GM12873 (cell line): Measurements from ENCODE around the gene ODC1.

Source experiments
- TF ChIP-seq, protein P1 (sequence below): IDR thresholded peaks from 2 replicates; pipeline ENCODE4 v1.5.1; 2012; ENCODE audit warnings: low read depth, mild to moderate bottlenecking, moderate library complexity, low read length, control low read depth; ENCODE audit not compliant: insufficient read depth; ENCODE audit errors: missing control alignments

ODC1 gene

DNA sequence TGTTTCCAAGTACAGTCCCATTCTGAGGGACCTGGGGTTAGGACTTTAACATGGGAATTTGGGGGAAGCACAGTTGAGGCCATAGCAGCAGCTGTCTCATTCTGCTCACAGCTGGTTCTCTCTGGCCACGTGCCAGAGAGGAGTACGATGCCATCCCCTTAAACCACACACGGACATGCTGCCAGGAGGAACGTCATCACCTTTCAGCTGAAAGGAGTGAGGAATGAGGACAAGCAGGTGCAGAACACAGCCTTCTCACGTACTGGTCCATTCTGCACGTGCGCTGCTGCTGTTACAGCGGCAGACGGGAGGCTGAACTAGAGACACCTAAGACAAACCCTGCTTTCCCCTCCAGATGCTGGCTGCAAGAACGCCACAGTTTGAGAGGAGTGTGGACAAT, 33.5 kb downstream of the ODC1 start:
- TF ChIP-seq, protein P1, sequence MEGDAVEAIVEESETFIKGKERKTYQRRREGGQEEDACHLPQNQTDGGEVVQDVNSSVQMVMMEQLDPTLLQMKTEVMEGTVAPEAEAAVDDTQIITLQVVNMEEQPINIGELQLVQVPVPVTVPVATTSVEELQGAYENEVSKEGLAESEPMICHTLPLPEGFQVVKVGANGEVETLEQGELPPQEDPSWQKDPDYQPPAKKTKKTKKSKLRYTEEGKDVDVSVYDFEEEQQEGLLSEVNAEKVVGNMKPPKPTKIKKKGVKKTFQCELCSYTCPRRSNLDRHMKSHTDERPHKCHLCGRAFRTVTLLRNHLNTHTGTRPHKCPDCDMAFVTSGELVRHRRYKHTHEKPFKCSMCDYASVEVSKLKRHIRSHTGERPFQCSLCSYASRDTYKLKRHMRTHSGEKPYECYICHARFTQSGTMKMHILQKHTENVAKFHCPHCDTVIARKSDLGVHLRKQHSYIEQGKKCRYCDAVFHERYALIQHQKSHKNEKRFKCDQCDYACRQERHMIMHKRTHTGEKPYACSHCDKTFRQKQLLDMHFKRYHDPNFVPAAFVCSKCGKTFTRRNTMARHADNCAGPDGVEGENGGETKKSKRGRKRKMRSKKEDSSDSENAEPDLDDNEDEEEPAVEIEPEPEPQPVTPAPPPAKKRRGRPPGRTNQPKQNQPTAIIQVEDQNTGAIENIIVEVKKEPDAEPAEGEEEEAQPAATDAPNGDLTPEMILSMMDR, result no peak

DNA sequence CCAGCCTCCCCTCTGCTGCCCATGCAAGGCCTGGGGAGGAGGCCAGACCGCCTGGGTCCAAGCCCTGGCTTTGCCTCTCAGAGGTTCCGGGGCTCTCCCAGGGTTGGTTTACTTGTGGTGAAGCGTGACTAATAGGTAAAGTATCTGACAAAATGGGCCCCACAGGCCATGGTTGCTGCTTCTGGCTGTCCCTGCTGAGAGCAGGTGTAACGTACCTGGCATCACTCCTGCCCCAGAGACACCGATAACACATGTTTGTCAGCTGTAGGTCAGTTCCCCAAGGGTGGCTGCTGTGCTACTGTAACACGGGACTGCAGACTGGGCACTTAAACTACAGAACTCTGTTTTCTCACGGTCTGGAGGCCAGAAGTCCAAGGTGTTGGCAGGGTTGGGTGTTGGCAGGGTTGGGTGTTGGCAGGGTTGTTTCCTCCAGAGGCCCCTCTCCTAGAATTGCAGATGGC, 34.1 kb downstream of the ODC1 start:
- TF ChIP-seq, protein P1, result no peak

DNA sequence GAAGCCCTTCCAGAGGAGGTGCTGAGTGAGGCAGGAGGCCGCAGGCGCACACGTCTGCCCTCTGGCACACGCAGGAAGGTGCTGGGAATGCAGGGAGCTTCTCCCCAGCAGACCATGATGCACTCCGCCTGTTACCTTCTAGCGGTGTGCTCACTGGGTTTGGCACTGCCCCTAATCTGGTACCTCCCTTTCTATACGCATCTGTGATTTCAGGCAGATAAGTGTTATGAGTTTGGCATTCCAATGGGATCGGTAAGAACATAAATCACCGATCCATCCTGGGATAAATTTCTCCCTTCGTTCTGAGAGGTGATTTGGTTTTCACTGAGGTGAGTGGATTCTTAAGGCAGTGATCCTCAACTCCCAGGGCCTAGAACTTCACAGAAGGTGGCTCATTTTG, 34.6 kb downstream of the ODC1 start:
- TF ChIP-seq, protein P1, result no peak

DNA sequence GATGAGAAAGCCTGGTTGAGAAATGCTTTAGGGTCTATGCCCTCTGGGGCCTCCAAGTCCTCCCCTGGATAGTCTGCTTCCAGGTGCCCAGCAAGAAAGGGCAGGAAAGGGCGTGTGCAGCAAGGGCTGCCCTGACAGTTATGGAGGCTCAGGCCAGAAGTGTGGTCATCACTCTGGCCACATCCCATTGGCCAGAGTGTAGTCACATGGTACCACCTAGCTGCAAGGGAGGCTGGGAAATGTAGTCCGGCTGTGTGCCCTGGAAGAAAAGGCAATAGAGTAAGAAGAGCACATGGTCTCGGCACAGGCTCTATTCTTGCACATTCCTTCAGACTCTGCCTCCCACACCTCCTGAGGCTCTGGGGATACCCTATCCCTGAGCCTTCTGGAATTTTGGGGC, 35.7 kb downstream of the ODC1 start:
- TF ChIP-seq, protein P1, result no peak

DNA sequence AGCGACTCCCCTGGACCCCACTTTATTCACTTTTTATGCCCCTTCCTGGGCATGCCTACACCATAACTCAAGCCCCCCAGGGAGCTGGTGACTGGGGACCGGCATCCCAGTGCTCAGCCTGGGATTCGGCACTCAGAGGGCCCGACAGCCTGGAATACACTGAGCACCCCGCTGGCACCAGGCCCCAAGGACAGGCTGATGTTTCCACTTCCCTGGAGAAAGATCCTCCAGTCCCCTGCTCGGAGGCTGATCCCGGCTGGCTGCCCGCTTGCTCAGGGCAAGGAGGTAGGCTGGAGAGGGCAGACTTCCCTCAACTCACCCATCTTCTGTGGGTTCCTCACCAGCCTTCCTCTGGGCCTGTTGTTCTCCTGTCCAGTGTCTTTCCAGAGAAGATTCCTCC, 36.6 kb downstream of the ODC1 start:
- TF ChIP-seq, protein P1, result no peak

DNA sequence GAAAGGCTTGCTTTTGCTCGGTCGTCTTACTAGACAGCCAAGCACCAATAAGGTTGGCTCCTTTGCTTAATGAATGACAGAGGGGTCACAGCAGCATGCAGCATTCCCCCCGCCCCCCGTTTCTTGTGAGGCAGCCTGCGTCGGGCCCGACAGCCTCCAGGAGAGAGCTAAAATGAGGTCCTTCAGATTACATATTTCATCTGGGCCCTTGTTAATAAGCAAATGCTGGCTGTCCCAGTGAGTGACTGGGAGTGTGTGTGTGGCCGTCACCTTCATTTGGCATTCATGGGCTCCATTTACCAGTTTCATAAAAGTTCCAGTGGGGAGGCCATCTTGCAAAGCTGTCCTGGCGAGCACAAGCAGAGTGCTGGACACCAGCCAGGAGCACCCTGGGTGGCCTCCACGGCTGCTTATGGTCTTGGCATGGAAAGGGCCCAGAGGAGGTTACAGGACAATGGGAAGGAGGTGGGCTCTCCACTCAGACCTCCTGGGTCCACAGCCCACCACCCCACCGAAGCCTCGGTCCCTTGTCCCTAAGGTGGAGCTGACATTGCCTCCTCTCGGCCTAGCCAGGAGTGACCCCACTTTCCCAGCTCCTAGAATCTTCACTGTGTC, 37.2 kb downstream of the ODC1 start:
- TF ChIP-seq, protein P1, result no peak

DNA sequence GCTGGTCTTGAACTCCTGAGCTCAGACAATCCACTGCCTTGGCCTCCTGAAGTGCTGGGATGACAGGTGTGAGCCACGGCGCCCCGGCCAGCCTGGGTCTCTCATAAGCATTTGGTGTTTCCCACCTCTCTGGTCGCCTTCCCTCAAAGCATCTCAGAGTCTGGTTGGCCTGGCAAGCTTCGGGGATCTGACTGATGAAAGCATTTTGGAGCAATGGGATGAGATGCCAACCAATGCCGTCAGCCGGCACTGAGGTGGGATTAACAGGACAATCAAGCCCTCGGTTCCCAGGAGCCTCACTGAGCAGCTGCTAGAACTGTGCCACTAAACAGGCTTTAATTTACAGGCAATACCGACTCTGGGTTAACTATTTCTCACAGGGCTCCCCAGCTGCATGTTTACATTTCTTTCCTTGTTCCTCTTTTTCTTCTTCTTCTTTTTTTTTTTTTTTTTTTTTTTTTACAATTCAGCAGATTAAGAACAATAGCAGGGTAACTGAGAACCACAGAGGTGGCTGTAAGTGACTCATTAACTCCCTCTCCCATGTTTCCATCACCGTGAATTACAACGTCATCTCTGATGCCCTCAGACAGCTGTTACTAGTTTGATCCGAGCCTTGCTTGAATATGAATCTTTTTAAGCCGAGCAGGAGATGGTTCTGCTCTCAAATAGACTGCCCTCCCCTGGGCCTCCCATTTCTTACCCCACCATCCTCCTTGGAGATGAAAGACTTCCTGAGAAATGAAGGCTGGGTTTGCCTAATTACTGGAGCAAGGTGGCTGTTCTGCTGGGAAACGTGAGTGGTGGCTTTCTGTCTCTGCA, 37.9 kb downstream of the ODC1 start:
- TF ChIP-seq, protein P1, result no peak
